KOPT-K1 (cell line): ENCODE measurements around the gene PIK3CD.
A peak's percentile ranks its signal among the peaks of the same experiment; 100 is the strongest.

Experiments
- H3K27ac ChIP-seq: fragments of 200-600 bp; sonication (generic); 2 replicates; pipeline ENCODE4 v1.5.1; 2016; ENCODE audit warnings: antibody characterized with exemption, mild to moderate bottlenecking, low read depth, low read length; ENCODE audit not compliant: poor library complexity, severe bottlenecking
- H3K36me3 ChIP-seq: fragments of 200-600 bp; sonication (generic); 2 replicates; pipeline ENCODE4 v1.5.1; 2017; ENCODE audit warnings: antibody characterized with exemption, mild to moderate bottlenecking, low read length, moderate library complexity; ENCODE audit not compliant: insufficient read depth
- H3K9me3 ChIP-seq: fragments of 200-600 bp; sonication (generic); 2 replicates; pipeline ENCODE4 v1.5.1; 2017; ENCODE audit warnings: antibody characterized with exemption, low read length, mild to moderate bottlenecking; ENCODE audit not compliant: insufficient read depth, poor library complexity, severe bottlenecking

Gene PIK3CD

DNA sequence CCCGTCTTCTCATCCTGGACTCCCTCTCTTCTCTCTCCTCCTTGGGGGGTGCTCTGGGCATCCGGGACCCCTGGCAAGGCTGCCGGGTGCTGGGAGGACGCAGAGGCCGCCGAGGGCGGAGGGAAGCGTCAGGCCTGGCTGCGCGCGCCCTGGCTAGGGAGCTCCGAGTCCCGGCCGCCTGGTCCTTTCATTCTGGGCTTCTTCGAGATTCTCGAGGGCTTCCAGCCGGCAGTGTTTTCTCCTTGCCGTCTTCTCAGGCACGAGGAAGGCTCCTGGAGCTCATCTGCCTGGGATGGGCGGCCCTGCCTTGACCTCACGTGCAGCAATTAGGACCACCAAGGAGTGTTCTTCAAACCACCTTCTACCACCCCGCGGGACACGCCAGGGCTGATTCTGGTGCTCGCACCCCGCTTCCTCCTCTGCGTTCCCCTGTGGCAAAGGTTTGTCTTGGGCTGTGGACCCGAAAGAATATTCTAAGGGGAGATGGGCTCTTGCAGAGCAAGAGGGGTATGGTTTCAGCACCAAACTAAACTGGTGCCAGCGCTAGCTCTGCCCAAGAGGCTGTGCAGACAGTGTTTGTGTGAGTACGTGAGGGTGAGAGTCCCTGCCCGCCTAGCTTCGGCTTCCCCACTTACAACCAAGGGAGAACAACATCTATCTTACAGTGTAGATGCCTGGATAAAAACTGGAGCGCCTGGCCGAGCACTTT is 36.5 kb downstream of the PIK3CD start:
- Histone ChIP-seq H3K9me3 (no peaks in the 10 kb centered on the region), H3K36me3 (peaks cover 15% of the 10 kb centered on the region), H3K27ac (peak overlapping the region; percentile 27)

GRCh38 chr1:9688599-9688998 is 37.1 kb downstream of the PIK3CD start:
- Histone ChIP-seq H3K27ac (peak overlapping the region; percentile 54), H3K9me3 (no peaks in the 10 kb centered on the region), H3K36me3 (peaks cover 19% of the 10 kb centered on the region)

- Histone ChIP-seq H3K27ac (peak overlapping the region; percentile 54), H3K36me3 (peaks cover 25% of the 10 kb centered on the region), H3K9me3 (no peaks in the 10 kb centered on the region)
These were observed 37.6 kb downstream of the PIK3CD start for GRCh38 chr1:9689011-9689706.

- Histone ChIP-seq H3K9me3 (no peaks in the 10 kb centered on the region), H3K36me3 (peaks cover 28% of the 10 kb centered on the region), H3K27ac (peak overlapping the region; percentile 23)
These were observed 38.4 kb downstream of the PIK3CD start for GRCh38 chr1:9689971-9690381.

- H3K27ac ChIP-seq = peak overlapping the region; percentile 23
- H3K9me3 ChIP-seq = no peaks in the 10 kb centered on the region
- peaks cover 28% of the 10 kb centered on the region for H3K36me3 ChIP-seq
These were observed 39.0 kb downstream of the PIK3CD start for GRCh38 chr1:9690440-9691107.

DNA sequence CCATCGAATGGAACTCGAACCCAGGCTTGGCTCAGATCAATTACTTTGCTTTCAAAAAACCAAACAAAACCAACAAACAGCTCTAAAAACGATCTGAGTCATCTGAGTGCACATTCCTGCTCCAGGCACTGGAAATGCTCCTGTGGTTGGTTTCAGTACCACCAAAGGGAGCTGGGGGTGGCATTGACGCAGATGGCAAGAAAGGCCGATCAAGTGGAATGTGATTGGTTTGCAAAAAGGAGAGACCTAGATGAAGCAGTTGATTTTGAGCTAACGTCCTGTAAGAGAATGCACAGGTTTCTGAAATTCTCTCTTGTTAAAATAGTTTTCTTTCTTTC is 39.5 kb downstream of the PIK3CD start:
- Histone ChIP-seq H3K9me3 (no peaks in the 10 kb centered on the region), H3K36me3 (peaks cover 28% of the 10 kb centered on the region)

GRCh38 chr1:9691691-9692090 is 40.2 kb downstream of the PIK3CD start:
- Histone ChIP-seq H3K9me3 (no peaks in the 10 kb centered on the region), H3K27ac (no peak overlapping the region), H3K36me3 (peaks cover 28% of the 10 kb centered on the region)

More for the DNA sequence above, 39.5 kb downstream of the PIK3CD start:
- H3K27ac ChIP-seq = peak overlapping the region; percentile 23

DNA sequence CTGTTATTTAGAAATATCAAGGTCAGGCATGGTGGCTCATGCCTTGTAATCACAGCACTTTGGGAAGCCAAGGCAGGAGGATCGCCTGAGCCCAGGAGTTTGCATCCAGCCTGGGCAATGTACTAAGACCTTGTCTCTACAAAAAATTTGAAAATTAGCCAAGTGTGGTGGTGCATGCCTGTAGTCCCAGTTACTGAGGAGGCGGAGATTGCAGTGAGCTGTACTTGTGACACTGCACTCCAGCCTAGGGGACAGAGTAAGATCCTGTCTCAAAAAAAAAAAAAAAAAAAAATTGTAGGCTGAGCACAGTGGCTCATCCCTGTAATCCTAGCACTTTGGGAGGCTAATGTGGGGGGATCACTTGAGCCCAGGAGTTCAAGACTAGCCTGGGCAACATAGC is 45.3 kb downstream of the PIK3CD start:
- Histone ChIP-seq H3K36me3 (peaks cover 55% of the 10 kb centered on the region), H3K27ac (no peak overlapping the region), H3K9me3 (no peaks in the 10 kb centered on the region)

GRCh38 chr1:9699361-9699760 is 47.8 kb downstream of the PIK3CD start:
- peaks cover 49% of the 10 kb centered on the region for H3K36me3 ChIP-seq
- peaks cover 15% of the 10 kb centered on the region for H3K9me3 ChIP-seq
- H3K27ac ChIP-seq = no peak overlapping the region

- Histone ChIP-seq H3K36me3 (peaks cover 47% of the 10 kb centered on the region), H3K27ac (no peak overlapping the region), H3K9me3 (peaks cover 15% of the 10 kb centered on the region)
These were observed 48.8 kb downstream of the PIK3CD start for GRCh38 chr1:9700340-9700739.

DNA sequence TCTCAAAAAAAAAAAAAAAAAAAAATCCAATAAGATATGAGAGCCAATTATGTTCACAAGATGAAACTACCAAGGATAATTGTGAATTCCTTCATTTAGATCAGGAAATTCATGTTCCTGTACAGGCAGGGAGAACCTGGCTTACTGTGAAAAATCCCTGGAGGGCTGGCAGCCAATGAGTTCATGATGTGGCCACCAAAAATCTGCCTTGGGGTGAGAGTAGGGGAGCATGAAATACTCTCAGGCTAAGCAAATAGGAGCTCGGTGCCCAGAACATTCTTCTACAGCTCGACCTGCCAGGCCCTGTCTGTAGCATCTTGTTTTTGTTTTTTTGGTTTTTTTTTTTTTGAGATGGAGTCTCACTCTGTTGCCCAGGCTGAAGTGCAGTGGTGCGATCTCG is 50.1 kb downstream of the PIK3CD start:
- Histone ChIP-seq H3K36me3 (peaks cover 47% of the 10 kb centered on the region), H3K9me3 (peaks cover 15% of the 10 kb centered on the region), H3K27ac (no peak overlapping the region)

DNA sequence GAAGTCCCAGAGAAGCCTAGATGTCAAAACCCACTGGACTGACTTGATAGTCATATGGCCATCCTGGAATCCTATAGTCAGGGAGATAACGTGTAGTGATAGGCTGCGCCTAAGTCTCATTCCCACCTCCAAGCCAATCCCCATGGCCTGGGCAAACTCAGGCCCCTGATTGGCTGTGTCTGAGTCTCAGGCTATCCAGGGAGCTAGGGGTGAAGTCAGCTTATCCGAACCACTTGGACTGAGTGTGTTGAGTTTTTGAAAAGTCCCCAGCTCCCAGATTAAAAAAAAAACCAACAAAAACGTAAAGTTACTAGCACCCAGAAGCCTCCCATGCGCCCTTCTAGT is 51.6 kb downstream of the PIK3CD start:
- H3K36me3 ChIP-seq = peaks cover 41% of the 10 kb centered on the region
- H3K9me3 ChIP-seq = peaks cover 15% of the 10 kb centered on the region
- H3K27ac ChIP-seq = no peak overlapping the region

GRCh38 chr1:9703681-9704080 is 52.1 kb downstream of the PIK3CD start:
- Histone ChIP-seq H3K27ac (peak overlapping the region; percentile 44), H3K36me3 (peaks cover 36% of the 10 kb centered on the region)

GRCh38 chr1:9705337-9706093 is 54.0 kb downstream of the PIK3CD start:
- Histone ChIP-seq H3K27ac (no peak overlapping the region), H3K9me3 (peaks cover 15% of the 10 kb centered on the region), H3K36me3 (peaks cover 29% of the 10 kb centered on the region)

More at GRCh38 chr1:9703681-9704080, 52.1 kb downstream of the PIK3CD start:
- H3K9me3 ChIP-seq = peaks cover 15% of the 10 kb centered on the region

DNA sequence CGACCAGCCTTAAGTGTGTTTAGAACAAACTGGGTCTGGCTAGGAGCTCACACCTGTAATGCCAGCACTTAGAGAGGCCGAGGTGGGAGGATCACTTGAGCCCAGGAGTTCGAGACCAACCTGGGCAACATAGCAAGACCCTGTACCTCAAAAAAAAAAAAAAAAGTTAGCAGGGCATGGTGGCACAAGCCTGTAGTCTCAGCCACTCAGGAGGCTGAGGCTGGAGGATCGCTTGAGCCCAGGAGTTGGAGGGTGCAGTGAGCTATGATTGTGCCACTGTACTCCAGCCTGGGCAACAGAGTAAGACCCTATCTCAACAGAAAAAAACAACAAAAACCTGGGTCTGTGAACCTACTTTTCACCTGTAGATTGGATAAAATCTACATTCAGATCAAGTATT is 54.6 kb downstream of the PIK3CD start:
- H3K27ac ChIP-seq = no peak overlapping the region
- H3K9me3 ChIP-seq = peaks cover 15% of the 10 kb centered on the region
- peaks cover 30% of the 10 kb centered on the region for H3K36me3 ChIP-seq
